Stimulated activated CD8-positive, alpha-beta memory T cell treated with anti-CD3 and anti-CD28 coated beads, Interleukin-4, amount 100 ng/mL, for 4 hours (primary cell): ENCODE measurements around the gene ARSJ.

ENCODE experiments used
- DNase-seq, 2 donors: peaks; one replicate each; pipeline ENCODE4 v3.0.0-alpha.2; 2020; ENCODE audit warnings: low read depth in 2 of 2, low spot score in 1 of 2

ARSJ gene

DNA sequence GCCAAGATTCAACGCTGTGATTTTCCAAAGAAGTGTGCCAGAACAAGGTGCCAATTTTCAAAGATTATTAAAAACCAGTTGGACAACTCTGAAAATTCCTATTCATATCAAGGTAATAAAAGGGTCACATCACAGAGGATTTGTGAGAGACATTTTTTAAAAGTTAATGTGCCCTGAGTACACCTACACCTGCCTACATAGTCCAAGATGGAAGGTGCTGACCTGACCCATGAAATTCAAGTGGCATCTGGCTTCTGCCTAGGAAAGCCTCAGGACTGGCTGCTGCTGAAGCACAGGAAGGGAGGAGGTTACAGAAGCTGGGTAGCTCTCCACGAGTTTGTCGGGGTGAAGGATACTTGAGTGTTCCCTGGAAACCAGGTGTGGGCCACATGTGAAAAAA lies 11.4 kb upstream of the ARSJ start:
- DNase-seq = no peak

DNA sequence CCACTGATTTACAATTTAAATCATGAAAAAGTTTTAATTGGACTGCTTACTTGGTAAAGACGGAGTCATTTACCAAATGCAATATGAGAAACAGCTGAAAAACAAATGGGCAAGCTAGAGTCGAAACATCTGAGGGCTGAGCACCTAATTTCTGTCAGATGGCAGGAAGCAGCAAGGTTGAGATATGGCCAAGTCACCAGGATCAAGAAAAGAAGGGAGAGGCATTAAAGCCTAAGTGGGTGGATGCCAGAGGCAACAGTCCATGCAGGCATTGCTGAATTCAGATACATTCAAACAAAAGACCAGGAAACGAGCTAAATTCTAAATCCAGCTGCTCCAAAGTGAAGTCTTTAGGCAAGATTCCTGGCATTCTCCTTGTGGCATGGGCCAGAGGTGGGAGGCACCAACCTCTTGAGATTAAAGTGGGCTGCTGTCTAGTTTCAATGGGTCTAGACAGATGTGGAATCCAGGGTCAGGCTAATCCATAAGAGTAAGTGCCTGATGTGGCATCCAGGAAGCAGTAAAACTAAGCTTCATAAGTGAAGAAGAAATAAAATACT lies 8.0 kb upstream of the ARSJ start:
- no peak for DNase-seq

DNA sequence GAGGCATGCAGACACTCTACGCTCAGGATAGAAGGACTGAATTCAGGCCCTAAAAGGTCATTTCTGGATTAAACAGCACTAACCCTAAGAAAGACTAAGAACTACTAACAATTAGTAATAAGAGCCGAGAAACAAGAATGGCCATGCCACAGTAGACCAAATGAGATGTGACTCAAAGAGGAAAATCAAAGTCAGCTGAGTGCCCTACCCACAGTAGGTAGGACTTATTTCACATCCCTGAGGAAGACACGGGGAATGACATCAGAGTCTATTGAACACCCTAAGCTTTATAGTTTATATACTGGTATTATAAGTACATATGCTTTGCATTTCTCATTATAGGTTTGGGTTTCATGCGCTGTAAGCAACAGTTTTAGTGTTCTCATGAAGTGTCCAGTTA lies 2.7 kb upstream of the ARSJ start:
- DNase-seq = no peak

DNA sequence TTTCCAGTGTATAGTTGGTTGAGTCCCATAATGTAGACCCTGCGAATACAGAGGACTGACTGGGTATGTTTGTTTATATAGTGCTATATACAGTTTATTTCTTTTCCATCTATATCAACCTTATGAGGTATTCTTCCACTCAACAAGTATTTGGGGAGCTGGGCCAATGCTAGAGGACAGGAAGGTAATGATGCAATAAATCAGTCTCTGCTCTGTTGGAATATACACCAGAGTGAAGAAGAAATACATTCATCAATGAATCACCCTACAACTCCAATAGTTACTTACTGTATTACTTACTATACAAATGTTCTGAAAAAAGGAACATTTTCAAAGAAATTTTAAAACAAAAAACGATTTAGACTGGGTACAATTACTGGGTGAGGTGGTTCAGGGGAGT lies 2.1 kb upstream of the ARSJ start:
- DNase-seq = no peak

DNA sequence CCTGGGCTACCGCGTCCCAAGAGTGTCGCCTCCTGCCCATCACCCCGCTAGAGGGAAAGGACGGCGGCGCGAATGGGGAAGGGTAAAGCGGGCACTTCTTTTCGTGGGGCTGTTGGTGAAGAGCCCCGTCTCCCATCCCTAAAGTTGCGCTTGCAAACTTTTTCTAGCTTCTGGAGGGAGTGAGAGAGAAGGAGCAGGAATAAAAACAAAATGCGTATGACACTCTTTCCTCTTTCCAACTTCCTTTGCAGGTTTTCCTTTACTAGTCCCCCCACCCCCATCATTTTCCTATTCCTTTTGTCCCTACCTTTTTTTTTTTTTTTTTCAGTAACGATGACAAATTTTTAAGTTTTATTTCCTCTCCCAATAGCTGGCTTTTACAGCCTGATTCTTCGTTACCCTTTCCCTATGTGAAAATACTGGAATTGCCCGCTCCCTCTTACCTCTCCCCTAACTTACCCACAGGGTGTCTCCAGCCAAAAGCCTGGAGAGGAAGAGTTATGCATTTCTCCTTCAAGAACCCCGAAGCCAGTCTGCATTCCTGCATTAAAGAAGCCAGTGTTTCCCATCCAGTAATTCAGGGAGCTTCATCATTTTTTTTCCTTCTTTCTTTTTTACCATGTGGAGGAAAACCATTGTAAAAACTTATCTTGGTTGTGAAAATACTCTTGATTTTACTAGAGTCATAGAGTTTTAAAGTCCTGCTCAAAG lies 613 bp upstream of the ARSJ start:
- no peak for DNase-seq

DNA sequence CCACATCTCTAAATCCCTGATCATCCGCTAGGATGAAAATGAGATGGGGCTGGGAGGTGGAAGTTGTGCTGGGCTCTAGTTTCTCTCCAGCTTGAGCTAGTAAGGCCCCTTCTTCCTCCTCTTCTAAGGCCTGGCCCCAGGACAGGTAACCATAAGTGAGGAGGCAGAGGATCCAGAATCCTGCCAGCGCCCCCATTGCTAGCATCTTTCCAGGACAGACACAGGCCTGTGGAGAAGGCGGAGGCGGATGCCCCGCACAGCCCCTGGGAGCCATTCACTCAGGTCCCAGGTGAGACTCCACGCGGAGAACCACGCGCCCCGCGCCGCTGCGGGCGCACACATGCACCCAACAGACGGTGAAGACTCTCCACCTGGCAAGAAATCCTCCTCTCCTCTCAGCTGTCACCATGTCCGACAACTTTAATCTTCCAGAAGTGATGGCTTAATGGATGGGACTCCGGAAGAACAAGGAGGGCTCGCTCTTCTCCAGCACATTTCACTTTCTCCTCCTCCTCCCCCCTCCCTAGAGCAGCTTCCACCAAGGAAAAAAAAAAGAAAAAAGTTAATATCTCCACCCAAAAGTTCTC lies 793 bp downstream of the ARSJ start:
- no peak for DNase-seq

DNA sequence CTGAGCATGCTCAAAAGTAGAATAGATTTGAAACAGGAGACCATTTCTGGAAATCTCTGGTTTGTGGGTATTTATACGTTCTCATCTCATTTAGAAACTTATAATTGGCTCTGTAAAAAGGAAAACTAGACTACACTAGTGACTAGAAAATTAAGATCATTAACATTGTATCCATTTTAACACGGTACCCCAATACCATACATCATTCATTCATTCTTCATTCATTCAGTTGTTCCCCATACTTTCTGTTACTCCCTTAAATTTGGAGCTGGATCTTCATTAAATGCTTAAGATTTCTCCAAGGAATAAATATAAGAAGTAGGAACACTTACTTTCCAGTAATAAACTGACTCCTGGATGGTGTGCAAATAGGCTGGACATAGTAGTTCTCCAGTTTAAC lies 1.3 kb downstream of the ARSJ start:
- DNase-seq = no peak

DNA sequence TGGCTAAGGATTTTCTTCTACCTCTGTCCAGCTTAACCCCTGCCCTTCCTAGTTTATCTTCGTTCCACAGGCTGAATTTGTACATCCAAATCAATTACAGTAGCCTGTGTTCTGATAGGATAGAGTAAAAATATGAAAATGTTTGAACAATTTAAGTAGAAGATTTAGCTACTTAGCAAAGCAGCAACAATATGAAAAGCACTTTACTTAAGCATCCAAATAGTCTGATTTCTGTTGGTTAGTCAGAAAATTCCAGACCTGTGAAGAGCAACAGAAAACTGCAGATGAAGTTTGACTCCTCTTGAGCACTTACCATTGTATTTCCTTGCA lies 2.0 kb downstream of the ARSJ start:
- DNase-seq = no peak

DNA sequence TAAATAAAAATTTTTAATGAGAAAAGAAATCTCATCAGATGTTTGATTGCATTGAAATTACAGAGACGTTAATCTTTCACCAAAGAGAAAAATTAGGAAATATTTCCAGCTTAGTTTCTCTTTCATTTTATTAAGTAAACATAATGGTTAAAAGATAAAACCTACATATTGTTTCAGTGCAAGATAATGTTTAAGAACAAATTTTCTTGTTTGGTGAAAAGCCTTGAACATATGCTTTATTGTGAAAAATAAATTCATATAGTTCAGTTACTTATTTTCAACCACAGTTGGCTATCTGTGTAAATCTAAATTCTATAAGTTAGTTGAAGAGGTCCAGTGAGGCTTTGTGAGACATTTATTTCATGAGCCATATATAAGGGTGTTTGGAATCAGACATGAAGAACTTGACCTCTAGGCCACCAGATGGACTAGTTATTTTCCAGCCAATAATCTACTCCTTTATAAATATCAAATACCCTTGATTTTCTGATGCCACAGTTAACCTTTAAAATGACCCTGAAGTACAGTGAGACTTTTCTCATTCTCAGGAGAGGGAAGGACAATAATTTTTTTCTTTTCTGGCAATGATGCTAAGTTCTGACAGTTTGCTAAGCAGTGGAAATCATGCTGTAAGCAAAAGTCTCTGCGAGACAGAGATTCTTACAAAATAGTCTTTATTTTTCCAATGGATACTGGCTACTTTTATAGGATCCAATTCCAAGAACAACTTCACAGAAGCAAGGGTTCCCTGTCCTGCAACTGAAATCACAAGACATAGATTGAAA lies 2.5 kb downstream of the ARSJ start:
- DNase-seq = no peak

DNA sequence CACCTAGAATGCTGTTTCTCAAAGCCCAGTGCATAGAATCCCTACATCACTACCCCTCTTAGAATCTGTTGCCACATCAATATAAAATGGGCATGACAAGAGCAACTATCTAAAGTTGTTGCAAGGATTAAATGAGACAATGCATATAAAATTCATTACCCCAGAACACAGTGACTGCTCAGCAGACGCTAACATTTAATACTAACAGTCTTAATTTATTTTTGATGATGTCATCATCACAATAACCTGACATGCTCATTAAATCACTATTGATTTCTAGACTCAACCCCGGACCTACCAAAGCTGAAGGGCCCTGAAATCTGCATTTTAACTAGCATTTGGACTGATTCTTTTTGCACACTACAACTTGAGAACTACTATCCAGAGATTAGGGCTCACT lies 3.9 kb downstream of the ARSJ start:
- DNase-seq = no peak

DNA sequence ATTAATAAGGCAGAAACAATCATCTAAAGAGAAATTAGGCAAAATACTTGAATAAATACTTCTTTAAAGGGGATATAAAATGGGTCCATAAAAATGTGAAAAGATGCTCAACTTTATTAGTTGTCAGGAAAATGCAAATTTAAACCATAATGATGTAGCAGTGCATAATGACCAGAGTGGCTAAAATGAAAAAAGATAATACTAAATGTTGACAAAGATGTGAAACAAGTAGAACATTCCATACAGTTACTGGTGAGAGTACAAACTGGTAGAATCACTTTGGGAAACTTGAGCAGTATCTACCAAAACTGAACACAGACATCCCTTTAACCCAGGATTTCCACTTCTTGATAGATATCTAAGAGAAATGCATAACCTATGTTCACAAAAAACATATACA lies 5.0 kb downstream of the ARSJ start:
- no peak for DNase-seq

DNA sequence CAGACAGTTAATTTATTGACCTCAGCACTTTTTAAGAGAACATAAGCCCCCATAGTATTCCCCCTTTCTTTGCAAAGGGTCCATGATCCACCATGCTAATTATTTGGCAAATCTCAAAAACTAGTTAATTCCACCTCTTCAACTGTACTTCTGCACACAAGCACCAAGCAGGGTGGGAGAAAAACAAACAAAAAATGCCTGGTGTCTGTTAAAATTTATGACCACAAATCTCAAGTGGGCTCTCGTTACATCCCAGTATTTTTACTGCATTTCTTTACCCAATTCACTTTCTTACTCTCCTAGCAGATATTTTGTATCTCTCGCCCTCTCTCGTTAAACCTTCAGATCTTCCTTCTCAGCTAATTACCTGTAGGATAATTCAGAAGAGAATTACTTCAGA lies 6.1 kb downstream of the ARSJ start:
- no peak for DNase-seq

DNA sequence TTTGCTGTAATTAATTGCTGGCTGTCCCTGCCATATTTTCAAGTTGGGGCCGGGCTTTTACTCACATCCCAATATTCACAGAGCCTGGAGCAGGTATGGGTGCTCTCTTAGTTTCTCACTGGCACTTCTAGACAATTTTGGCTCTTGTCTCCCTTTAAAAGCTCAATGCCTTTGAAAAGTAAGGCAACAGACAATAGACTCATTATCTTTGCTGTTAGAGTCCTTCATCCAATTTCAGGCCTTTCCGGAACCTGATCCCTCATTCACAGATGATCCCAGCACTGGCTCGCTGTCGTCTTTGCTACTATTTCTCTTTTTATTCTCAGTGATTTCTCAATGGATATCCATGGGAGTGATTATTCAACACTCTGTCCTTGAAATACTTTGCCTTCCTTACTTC lies 6.7 kb downstream of the ARSJ start:
- no peak for DNase-seq

DNA sequence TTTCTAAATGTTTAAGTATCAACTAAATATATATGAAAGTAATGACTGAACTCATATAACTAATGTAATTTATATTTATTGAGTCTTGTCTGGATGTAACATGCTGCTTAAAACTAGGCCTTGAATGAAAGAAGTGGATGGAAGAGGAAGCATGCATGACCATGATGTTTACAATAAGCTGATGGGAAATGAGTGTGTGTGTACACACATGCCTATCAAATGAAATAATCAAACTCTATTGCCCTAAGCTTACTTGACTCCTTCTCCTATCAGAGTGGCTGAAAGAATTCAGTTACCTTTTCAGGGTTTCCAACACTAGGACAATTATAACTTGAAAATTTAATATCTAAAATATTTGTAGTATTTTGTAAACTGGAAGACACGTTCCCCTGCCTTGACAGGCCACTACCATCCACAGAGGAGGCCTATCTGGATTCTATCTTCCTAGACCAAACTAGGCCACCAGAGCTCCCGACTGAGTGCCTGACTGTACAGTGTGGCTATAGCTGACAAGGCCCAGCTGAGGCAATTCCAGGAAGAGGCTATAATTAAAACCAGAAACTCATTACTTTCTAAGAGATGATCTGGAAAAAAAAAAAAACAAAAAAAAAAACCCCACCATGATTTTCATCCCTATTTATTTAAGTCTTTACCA lies 7.6 kb downstream of the ARSJ start:
- no peak for DNase-seq

DNA sequence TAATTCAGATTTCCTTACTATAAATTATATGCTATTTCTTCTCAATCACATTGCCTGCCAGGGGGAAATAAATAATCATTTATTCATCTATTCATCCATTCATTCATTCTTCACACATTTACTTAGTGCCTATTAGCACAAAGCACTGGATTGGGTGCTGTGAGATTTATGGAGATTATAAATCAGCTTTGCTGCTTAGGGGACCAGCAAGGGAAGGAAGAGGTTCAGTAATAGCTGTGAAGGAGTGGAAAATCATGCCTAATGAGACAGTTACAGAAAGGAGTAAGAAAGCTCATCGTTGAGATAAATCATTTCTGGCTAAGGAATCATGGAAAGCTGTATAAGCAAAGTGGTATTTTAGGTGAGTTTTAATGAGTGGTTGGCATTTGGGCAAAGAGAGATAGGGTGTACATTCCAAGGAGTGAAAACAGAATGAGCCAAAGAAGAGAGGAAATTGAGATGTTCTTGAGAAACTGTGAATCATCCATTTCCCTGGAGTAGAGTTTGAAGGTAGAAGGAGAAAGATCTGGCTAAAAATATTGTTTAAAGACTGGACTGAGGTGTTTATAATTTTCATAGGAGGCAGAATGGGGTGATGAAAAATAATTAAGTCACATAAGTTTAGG lies 9.6 kb downstream of the ARSJ start:
- DNase-seq = no peak

DNA sequence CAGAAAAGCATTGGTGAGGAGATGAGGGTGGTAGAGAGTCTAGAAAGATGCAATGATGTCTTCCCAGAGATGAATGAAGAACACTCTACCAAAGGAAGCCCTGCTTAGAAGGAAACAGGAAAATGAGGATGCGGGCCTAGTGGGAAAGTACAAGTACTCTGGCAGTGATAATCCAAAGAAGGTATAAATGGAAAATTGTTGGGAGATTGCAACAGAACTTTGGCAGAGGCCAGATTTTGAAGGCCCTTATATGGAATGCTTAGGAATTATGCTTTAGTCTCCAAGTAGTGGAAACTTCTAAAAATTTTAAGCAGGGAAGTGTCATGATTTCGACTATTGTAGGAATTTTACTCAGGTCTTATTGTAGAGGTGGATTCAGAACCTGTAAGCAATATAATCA lies 11.0 kb downstream of the ARSJ start:
- DNase-seq = no peak

DNA sequence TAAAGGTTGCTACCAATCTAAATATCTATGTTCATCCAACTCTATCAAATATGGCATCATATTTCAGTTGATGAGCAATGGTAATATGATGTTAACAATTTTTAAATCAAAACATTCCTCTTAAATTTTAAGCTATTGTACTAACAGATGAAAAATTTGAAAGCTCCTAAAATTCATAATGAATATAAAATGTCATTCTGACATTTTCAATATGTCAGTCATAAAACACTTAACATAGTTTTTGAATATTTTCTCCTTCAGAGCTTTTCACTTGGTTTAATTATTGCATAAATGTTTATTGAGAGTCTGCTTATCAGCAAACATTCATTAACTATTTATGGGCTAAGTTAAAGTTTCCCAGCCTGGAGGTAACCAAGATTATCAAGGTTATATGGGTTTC lies 11.8 kb downstream of the ARSJ start:
- DNase-seq = no peak

DNA sequence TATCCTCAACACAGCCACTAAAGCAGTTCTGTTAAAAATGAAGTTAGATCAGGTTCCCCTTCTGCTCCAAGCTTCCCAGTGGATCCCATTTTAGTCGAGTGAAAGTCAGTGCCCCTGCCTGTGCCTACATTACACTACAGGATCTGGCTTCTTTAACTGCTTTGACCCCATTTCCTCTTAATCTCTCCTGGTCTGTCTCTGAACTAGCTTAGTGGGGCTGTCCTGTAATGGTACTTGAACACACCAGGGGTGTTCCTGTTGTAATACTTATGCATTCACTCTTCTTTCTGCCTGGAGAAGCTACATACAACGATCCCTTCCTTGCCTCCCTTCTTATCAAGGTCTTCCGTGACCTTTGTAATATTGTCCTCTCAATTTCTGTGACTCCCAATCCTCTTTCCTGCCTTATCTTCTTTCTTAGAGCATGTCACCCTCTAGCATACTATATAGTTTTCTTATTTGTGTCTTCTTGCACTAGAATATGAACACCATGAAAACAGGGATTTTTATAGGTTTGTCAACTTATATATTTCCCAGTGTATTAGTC lies 16.7 kb downstream of the ARSJ start:
- no peak for DNase-seq

DNA sequence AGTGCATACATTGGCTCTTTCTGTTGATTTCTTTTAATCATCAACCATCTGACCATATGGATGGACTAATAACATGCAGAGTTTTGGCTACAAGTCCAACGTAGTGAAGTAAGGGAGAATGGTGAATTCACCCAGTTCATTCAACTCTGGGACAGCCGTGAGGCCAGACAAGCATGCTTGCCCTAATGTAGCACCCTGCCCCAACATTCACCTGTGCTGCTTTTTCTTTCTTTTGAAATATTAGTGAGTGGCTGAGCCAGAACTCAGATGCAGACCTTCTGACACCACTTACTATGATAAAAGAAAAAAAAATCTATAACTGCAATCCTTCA lies 17.5 kb downstream of the ARSJ start:
- no peak for DNase-seq

DNA sequence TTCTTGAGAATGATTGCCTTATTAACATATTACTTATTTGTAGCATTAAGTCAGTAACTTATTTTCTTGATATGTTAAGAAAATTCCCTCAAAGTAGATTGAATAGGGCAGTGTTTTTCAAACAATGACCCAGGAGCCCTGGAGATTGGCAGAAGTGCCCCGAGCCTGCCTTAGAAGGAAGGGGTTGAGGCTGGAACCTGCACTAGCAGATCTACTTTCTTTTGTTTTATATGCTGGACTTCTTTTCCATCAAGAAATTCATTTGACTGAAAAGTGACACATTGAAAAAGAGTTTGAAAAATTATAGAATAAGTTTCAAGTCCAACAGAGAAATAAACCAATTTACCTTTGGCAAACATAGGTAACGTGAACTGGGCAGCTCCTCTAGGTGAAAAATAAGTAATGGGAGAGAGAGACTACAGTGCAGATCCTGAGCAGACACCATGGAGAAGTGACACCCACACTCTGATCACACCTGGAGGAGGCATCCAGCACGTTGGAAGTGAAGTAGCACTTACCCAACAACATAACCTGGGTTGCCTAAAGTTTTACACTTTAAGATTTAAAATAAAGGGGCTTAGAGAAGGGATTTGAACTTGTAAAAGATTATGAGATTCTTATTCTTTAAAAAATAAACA lies 18.6 kb downstream of the ARSJ start:
- no peak for DNase-seq

DNA sequence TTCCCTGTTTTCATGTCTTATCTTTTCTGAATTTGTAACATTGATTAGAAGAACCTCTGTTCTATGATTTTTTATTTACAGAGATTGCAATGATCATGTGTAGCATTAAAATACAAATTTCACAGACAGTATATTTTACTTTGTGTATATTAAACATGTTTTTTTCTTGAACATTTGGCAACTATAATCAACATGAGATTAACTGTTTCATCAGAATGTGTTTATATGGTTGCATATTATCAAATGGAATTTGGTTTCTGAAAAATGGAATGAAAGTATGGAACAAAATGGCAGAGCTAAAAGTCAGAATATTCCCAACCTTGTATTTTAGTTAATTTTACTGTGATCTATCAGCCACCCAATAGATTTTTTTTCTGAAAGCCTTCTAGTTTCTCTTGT lies 19.9 kb downstream of the ARSJ start:
- DNase-seq = no peak
